Left ventricle myocardium inferior (tissue), 1 donor: ENCODE results near the gene RHOA. TPM values are rescaled to one million over a fixed set of nuclear protein-coding genes. Genes with fewer than 3 reads are reported as not detected.
A peak's percentile ranks its signal among the peaks of the same experiment; 100 is the strongest.
"Not testable (repeated sequence)": the region's sequence is repeated elsewhere in the genome, so short reads cannot be mapped to it uniquely, and the experiment has no call there.

Source experiments
- DNase-seq: peaks from one replicate; pipeline ENCODE4 v3.0.0-alpha.2; 2020
- H3K27ac ChIP-seq: fragments of 200-600 bp; replicated peaks from 2 replicates; pipeline ENCODE4 v1.8.0; 2021
- H3K27me3 ChIP-seq: fragments of 200-600 bp; 2 replicates; pipeline ENCODE4 v1.8.0; 2021; ENCODE audit warnings: low read depth
- H3K36me3 ChIP-seq: fragments of 200-600 bp; 2 replicates; pipeline ENCODE4 v1.8.0; 2021
- H3K4me1 ChIP-seq: fragments of 200-600 bp; 2 replicates; pipeline ENCODE4 v1.8.0; 2021
- H3K4me3 ChIP-seq: fragments of 200-600 bp; 2 replicates; pipeline ENCODE4 v1.8.0; 2021; ENCODE audit warnings: mild to moderate bottlenecking, moderate library complexity
- H3K9me3 ChIP-seq: fragments of 200-600 bp; replicated peaks from 2 replicates; pipeline ENCODE4 v1.8.0; 2021
- CTCF ChIP-seq: fragments of 200-600 bp; IDR thresholded peaks from 2 replicates; pipeline ENCODE4 v1.8.0; 2021; ENCODE audit warnings: antibody characterized with exemption, mild to moderate bottlenecking, borderline replicate concordance
- intact Hi-C: fragments of 100-400 bp; cut with micrococcal nuclease; formaldehyde crosslinking; loops from one replicate; pipeline ENCODE4 v1.11.0; 2022
- total RNA-seq: library from RNA; stranded (reverse); fragmentation: NEBNext Ultra II Directional; extraction: Animal tissue kit (Norgen Biotek cat#: 25700); gene quantifications from one replicate; pipeline ENCODE4 v1.2.1, GENCODE V29; 2021
- donor health status: DM: no; HTN: yes; CAD: no; lungs with severe emphysema.

Gene RHOA
- total RNA-seq, 1 donor from 2014 or later = 247 TPM

GRCh38 chr3:49410846-49411534 is 786 bp downstream of the RHOA start:
- intact Hi-C loops = no loop called here
- Histone ChIP-seq H3K27ac (peak overlapping the region; percentile 98), H3K4me1 (peaks cover 93% of the 10 kb centered on the region), H3K4me3 (peak overlapping the region; percentile 87), H3K36me3 (peaks cover 22% of the 10 kb centered on the region), H3K9me3 (no peaks in the 10 kb centered on the region), H3K27me3 (no peaks in the 10 kb centered on the region)
- no peak for TF ChIP-seq CTCF
- DNase-seq = no peak

- intact Hi-C loops = no loop called here
- H3K27me3 ChIP-seq = no peaks in the 10 kb centered on the region
Measured at GRCh38 chr3:49410066-49410845, 1.5 kb downstream of the RHOA start.

GRCh38 chr3:49406571-49407565 is 4.9 kb downstream of the RHOA start:
- Histone ChIP-seq H3K27ac (peak overlapping the region; percentile 57), H3K36me3 (peaks cover 12% of the 10 kb centered on the region), H3K4me3 (peak overlapping the region; percentile 20), H3K9me3 (no peaks in the 10 kb centered on the region), H3K27me3 (no peaks in the 10 kb centered on the region), H3K4me1 (peaks cover 93% of the 10 kb centered on the region)
- no peak for TF ChIP-seq CTCF
- no peak for DNase-seq
- intact Hi-C loops = no loop called here

More at GRCh38 chr3:49410066-49410845, 1.5 kb downstream of the RHOA start:
- H3K4me3 ChIP-seq = peak overlapping the region; percentile 87
- peaks cover 15% of the 10 kb centered on the region for H3K36me3 ChIP-seq
- DNase-seq = no peak
- peak overlapping the region; percentile 98 for H3K27ac ChIP-seq
- no peaks in the 10 kb centered on the region for H3K9me3 ChIP-seq
- no peak for TF ChIP-seq CTCF
- peaks cover 93% of the 10 kb centered on the region for H3K4me1 ChIP-seq

- H3K4me3 ChIP-seq = peak overlapping the region; percentile 3
- peak overlapping the region; percentile 57 for H3K27ac ChIP-seq
- H3K36me3 ChIP-seq = peaks cover 12% of the 10 kb centered on the region
- H3K9me3 ChIP-seq, intact Hi-C loops, DNase-seq, H3K27me3 ChIP-seq: not testable (repeated sequence)
- H3K4me1 ChIP-seq = peaks cover 96% of the 10 kb centered on the region
Measured at GRCh38 chr3:49405570-49405969, 6.2 kb downstream of the RHOA start.

GRCh38 chr3:49403891-49404290 is 7.9 kb downstream of the RHOA start:
- no peaks in the 10 kb centered on the region for H3K27me3 ChIP-seq
- H3K4me3 ChIP-seq = no peak overlapping the region
- H3K4me1 ChIP-seq = peaks cover 96% of the 10 kb centered on the region
- H3K9me3 ChIP-seq = no peaks in the 10 kb centered on the region
- no peak for DNase-seq
- no peak overlapping the region for H3K27ac ChIP-seq
- peaks cover 12% of the 10 kb centered on the region for H3K36me3 ChIP-seq
- TF ChIP-seq CTCF = no peak
- intact Hi-C loops = no loop called here
